CD4-positive, alpha-beta T cell (primary cell): ENCODE measurements around the gene EIF3L. TPM values are rescaled to one million over a fixed set of nuclear protein-coding genes. Genes with fewer than 3 reads are reported as not detected.

Experiments
- ATAC-seq: fragments of 200-7000 bp; cut with Tn5 transposase; one replicate; pipeline ENCODE4 v1.10.0; 2022; ENCODE audit warnings: mild to moderate bottlenecking; ENCODE audit not compliant: poor library complexity
- CTCF ChIA-PET: fragments of 350-600 bp; sonication (Branson Sonifier 250); formaldehyde crosslinking; loops from one replicate; lab custom pipeline; 2021; ENCODE audit warnings: antibody characterized with exemption, inconsistent platforms; lab: Charles Lee
- POLR2A ChIA-PET: fragments of 350-600 bp; sonication (Branson Sonifier 250); formaldehyde crosslinking; loops from one replicate; lab custom pipeline; 2021; ENCODE audit warnings: antibody characterized with exemption, inconsistent platforms; lab: Charles Lee
- DNase-seq, 14 experiments: peaks; one replicate each; pipeline ENCODE4 v3.0.0-alpha.2; 2013 to 2020; ENCODE audit warnings: mixed read lengths in 2 of 14
- H3K27ac ChIP-seq, 2 donors: one replicate each; pipeline versions ENCODE4 v1.5.1 to v1.7.0; 2013; ENCODE audit warnings: low read length in 2 of 2, low read depth in 1 of 2, mild to moderate bottlenecking in 1 of 2
- H3K27me3 ChIP-seq, 2 experiments: 1 replicate in 1 of 2; 2 replicates in 1 of 2; pipeline versions ENCODE4 v1.6.1 to v1.7.0; 2013; ENCODE audit warnings: low read length in 2 of 2, control low read depth in 1 of 2, mild to moderate bottlenecking in 1 of 2, moderate library complexity in 1 of 2; ENCODE audit not compliant: insufficient read depth in 2 of 2, control insufficient read depth in 1 of 2
- H3K36me3 ChIP-seq: one replicate; pipeline ENCODE4 v1.6.1; 2013; ENCODE audit warnings: low read length, control low read depth; ENCODE audit not compliant: insufficient read depth
- H3K4me1 ChIP-seq: one replicate; pipeline ENCODE4 v1.6.1; 2013; ENCODE audit warnings: low read length, control low read depth; ENCODE audit not compliant: insufficient read depth
- H3K4me3 ChIP-seq: one replicate; pipeline ENCODE4 v1.5.1; 2013; ENCODE audit warnings: mild to moderate bottlenecking, low read length, moderate library complexity
- H3K9me3 ChIP-seq, 2 experiments: 1 replicate in 1 of 2; 2 replicates in 1 of 2; pipeline versions ENCODE4 v1.6.1 to v1.7.0; 2013; ENCODE audit warnings: low read length in 2 of 2, mild to moderate bottlenecking in 2 of 2, control low read depth in 1 of 2, moderate library complexity in 1 of 2; ENCODE audit not compliant: control insufficient read depth in 1 of 2, insufficient read depth in 1 of 2
- H3K27ac Mint-ChIP-seq: one replicate; pipeline ENCODE4 v1.8.0; 2020; ENCODE audit warnings: mixed read lengths
- H3K27me3 Mint-ChIP-seq: one replicate; pipeline ENCODE4 v1.8.0; 2021; ENCODE audit warnings: mixed read lengths
- H3K36me3 Mint-ChIP-seq: one replicate; pipeline ENCODE4 v1.8.0; 2021; ENCODE audit warnings: low read depth, mixed read lengths
- H3K4me1 Mint-ChIP-seq: one replicate; pipeline ENCODE4 v1.8.0; 2021; ENCODE audit warnings: low read depth, mixed read lengths
- H3K4me3 Mint-ChIP-seq: one replicate; pipeline ENCODE4 v1.8.0; 2020; ENCODE audit warnings: mild to moderate bottlenecking, mixed read lengths
- H3K9me3 Mint-ChIP-seq: one replicate; pipeline ENCODE4 v1.8.0; 2020; ENCODE audit warnings: mixed read lengths
- CTCF ChIP-seq: fragments of 200-600 bp; IDR thresholded peaks from one replicate; pipeline ENCODE4 v1.8.0; 2022; ENCODE audit warnings: antibody characterized with exemption, mild to moderate bottlenecking
- intact Hi-C, 2 experiments: fragments of 100-400 bp; cut with DNase I in 1 of 2; cut with micrococcal nuclease in 1 of 2; formaldehyde crosslinking; loops; one replicate each; pipeline versions ENCODE4 v1.15.1 to v1.9.0; 2023 to 2025; cut with DNase I, micrococcal nuclease
- total RNA-seq, 174 experiments: library from RNA in 2 of 174; stranded (reverse) in 2 of 174; gene quantifications; one replicate each; pipeline ENCODE4 v1.2.3 and lab custom pipeline; 2021 to 2026

EIF3L gene
- total RNA-seq, 2 experiments from 2014 or later = 525 to 541 TPM

- Histone ChIP-seq H3K27me3 (no peaks in the 10 kb centered on the region), H3K4me1 (peaks cover 3% of the 10 kb centered on the region), H3K36me3 (peaks cover 89% of the 10 kb centered on the region), H3K27ac (no peak overlapping the region), H3K4me3 (no peak overlapping the region), H3K9me3 (no peaks in the 10 kb centered on the region)
- ChIA-PET CTCF (interaction anchor here (3.0 kb wide), 1 partner anchor 42 kb away, joined by 46 read pairs; no protein-coding TSS in a partner anchor), POLR2A (interaction anchor here (1.1 to 2.2 kb wide), 2 partner anchors 17 kb away, joined by 4 to 5 read pairs; partner anchors contain the start of gene ANKRD54)
- Mint-ChIP-seq H3K9me3 (no peaks in the 10 kb centered on the region), H3K27ac (no peak overlapping the region), H3K4me3 (no peak overlapping the region), H3K4me1 (peaks cover 7% of the 10 kb centered on the region), H3K36me3 (peaks cover 83% of the 10 kb centered on the region), H3K27me3 (no peaks in the 10 kb centered on the region)
- no peak for ATAC-seq
- intact Hi-C loops = no loop called here
- TF ChIP-seq CTCF = no peak
- no peak for DNase-seq
These were observed 11.7 kb downstream of the EIF3L start for GRCh38 chr22:37860796-37861421.

GRCh38 chr22:37862570-37863325, 13.5 kb downstream of the EIF3L start:
- Mint-ChIP-seq H3K27ac (no peak overlapping the region), H3K27me3 (no peaks in the 10 kb centered on the region), H3K4me3 (no peak overlapping the region), H3K4me1 (peaks cover 7% of the 10 kb centered on the region), H3K9me3 (no peaks in the 10 kb centered on the region), H3K36me3 (peaks cover 86% of the 10 kb centered on the region)
- CTCF ChIA-PET = interaction anchor here (0.6 to 3.0 kb wide), 14 partner anchors 9 to 255 kb away, joined by 3 to 46 read pairs (median 4); partner anchors contain the start of gene ANKRD54
- Histone ChIP-seq H3K4me3 (no peak overlapping the region), H3K27me3 (no peaks in the 10 kb centered on the region), H3K4me1 (peaks cover 3% of the 10 kb centered on the region), H3K27ac (no peak overlapping the region), H3K9me3 (no peaks in the 10 kb centered on the region), H3K36me3 (peaks cover 90% of the 10 kb centered on the region)
- POLR2A ChIA-PET = interaction anchor here (0.6 to 1.3 kb wide), 7 partner anchors 11 to 238 kb away, joined by 3 to 5 read pairs (median 3); partner anchors contain the start of genes ANKRD54, EIF3L and MICALL1
- DNase-seq (no peak), ATAC-seq (no peak)
- TF ChIP-seq CTCF = no peak
- intact Hi-C loops = loop anchor here (1.0 to 2.0 kb wide), 4 partner anchors 14 to 324 kb away; partner anchors contain the start of gene EIF3L (in 1 of the 2)

DNA sequence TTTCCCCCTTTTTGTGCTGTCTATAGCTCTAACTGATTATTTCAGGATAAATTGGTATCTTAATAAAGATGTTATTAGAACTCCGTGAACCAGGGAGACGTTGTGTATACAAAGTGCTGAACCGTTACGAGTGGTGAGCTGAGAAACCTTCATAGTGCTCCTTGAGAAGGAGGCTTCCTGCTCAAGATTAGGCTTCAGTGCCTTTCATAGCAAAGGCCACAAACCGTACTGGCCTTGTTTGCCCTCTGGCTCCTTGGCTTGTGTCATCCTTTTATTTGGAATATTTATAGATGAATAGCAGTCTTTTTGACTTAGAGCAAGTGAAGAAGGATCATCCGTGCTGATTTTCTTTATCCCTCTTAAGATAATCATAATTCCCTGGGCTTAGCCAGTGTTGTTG, 16.3 kb downstream of the EIF3L start:
- intact Hi-C loops = no loop called here
- peaks cover 86% of the 10 kb centered on the region for H3K36me3 ChIP-seq
- H3K9me3 ChIP-seq = no peaks in the 10 kb centered on the region
- Mint-ChIP-seq H3K27me3 (no peaks in the 10 kb centered on the region), H3K27ac (no peak overlapping the region), H3K9me3 (no peaks in the 10 kb centered on the region), H3K4me1 (peaks cover 7% of the 10 kb centered on the region), H3K4me3 (no peak overlapping the region), H3K36me3 (peaks cover 84% of the 10 kb centered on the region)
- no peak for TF ChIP-seq CTCF
- ChIA-PET CTCF (interaction anchor here (1.6 kb wide), 1 partner anchor 48 kb away, joined by 9 read pairs; no protein-coding TSS in a partner anchor), POLR2A (interaction anchor here (0.6 kb wide), 1 partner anchor 165 kb away, joined by 3 read pairs; no protein-coding TSS in a partner anchor)
- no peak for ATAC-seq
- no peak overlapping the region for H3K27ac ChIP-seq
- no peaks in the 10 kb centered on the region for H3K27me3 ChIP-seq
- no peak overlapping the region for H3K4me3 ChIP-seq
- H3K4me1 ChIP-seq = peaks cover 3% of the 10 kb centered on the region
- no peak for DNase-seq
